Ureter (tissue), 1 donor: ENCODE data around the gene FOXP4. TPM values are rescaled to one million over a fixed set of nuclear protein-coding genes. Genes with fewer than 3 reads are reported as not detected.

Source experiments
- DNase-seq: peaks from one replicate; pipeline ENCODE4 v3.0.0-alpha.2; 2020; ENCODE audit warnings: low spot score
- total RNA-seq: library from RNA; stranded (reverse); gene quantifications from one replicate; pipeline ENCODE4 v1.2.4, GENCODE V29; 2023
- donor health status: DM: yes; HTN: yes; CAD: no.

Gene FOXP4
- total RNA-seq, 1 donor from 2014 or later: 25.1 TPM

- no peak for DNase-seq
Measured at GRCh38 chr6:41546866-41547798, 951 bp downstream of the FOXP4 start.

DNA sequence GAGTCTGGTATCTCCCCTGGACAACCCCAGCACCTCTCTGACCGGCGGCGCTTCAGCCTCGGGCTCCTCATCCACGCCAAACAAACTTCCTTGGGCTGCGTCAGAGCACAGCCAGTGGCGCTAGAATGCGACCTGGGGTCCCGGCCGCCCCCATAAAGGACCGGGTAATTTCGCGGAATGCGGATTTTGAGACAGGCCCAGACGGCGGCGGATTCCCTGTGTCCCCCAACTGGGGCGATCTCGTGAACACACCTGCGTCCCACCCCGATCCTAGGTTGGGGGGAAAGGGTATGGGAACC, 1.6 kb downstream of the FOXP4 start:
- DNase-seq: no peak

DNA sequence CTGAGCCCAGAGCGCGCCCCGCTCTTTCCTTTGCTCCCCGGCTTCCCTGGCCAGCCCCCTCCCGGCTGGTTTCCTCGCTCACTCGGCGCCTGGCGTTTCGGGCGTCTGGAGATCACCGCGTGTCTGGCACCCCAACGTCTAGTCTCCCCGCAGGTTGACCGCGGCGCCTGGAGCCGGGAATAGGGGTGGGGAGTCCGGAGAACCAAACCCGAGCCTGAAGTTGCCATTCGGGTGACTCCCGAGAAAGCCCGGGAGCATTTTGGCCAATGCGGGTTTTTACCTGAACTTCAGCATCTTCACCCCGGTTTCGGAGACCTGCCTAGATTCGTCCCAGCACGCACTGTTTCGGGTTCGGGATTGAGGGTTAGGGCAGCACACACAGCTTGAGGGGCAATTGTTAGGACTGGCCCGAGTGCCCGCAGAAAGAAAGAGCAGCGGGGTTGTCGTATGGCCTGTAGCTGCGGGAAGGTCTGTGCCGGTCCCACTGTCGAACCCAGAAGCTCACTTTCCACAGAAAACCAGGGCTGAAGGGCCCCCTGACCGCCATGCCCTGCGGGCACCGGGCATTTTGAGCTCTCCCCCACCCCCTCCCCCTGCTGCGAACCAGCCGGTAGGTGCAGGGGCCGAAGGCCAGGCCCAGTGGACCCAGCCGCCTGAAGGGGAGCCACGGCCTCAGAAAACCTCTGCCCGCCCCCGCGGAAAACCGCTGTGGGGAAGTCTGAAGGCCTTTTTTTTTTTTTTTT, 2.1 kb downstream of the FOXP4 start:
- DNase-seq: no peak

DNA sequence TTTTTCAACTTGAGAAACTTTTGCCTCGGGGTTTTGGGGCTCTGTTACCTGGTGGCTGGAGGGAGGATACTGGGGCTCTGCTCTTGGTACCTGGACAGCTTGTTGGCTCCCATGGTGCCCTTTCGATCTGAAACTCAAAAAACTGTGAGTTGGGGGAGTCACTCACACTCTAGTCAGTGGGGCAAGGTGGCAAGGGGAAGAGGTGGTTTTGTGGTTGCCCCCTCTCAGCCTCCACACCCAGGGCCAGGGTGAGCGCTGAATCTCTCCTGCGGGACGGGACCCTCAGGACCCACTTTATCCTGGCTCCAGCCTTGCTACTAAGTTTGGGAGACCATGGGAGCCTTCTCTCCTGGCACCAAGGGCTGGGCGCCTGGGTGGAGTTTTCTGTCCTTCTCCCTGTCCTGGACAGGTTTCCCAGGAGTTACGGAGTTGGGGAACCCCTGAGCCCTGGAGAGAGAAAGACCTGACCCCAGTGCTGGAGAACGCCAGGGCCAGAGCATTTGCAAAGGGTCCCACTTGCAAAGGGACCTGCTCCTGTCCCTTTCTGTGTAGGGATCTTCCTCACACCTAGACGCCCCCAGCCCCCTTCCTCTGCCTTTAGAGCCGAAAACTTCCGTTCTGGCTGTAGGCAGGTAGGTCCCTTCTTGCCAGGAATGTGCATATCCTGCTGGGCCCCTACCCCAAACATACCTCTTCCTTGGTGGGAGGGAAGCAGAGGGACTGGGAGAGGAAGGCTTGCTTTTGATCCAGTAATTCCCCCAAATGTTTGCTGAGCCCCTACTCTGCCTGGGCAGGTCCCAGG, 2.9 kb downstream of the FOXP4 start:
- DNase-seq: no peak

DNA sequence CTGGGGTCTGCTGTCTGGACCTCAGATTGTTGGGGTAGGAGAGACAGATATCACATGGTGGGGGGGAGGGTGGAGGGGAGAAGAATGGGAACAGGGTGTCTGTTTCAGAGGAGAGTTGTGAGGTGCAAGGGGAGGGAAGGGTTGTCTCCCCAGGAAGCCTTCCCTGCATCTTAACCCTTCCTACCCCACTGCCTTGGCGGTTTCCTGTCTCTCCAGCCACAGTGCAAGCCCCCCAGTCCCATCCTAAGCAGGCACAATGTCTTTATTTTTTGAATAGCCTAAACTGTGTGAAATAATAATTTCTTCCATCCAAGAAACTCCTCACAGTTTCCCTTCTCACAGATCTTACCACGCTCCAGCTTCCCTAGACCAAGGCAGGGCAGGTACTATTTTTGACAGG, 3.5 kb downstream of the FOXP4 start:
- no peak for DNase-seq

- DNase-seq: no peak
Measured at GRCh38 chr6:41551086-41551700, 5.0 kb downstream of the FOXP4 start.

DNA sequence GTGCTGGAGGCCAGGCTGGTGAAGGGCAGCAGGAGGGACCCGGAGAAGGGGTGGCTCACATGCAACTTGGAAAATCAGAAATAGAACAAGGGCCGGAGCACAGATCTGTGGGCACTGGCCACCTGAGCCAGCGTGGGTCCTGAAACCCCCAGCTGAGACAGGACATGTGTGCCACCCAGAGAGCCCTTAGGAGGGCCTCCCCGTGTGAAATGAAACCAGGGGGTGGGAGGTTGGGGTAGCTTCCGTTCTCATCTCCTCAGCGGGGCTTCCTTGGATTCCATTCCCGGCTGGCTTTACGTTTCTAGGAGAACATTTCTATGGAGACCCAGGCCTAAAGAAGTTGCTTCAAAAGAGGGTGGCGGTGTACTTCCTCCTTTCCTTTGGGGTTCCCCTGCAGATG, 5.7 kb downstream of the FOXP4 start:
- no peak for DNase-seq

DNA sequence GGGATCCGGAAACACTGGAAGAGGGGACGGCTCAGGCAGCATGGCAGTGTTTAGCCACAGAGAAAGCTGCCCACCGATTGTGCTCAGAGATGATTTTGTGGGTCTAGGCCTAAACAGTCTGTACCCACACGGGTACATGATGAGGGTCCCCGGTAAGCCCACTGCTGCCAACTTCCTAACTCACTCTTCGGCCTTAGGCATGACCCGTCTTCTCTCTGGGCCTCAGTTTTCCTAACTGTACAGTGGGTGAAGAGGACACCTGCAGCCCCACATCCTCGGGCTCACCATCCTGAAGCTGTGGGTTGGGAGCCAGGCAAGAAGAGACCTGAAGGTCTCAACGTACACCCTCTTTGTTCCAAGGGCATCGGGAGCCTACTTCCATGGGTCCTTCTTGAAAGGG, 6.5 kb downstream of the FOXP4 start:
- DNase-seq: no peak

GRCh38 chr6:41553405-41553999, 7.3 kb downstream of the FOXP4 start:
- DNase-seq: no peak

DNA sequence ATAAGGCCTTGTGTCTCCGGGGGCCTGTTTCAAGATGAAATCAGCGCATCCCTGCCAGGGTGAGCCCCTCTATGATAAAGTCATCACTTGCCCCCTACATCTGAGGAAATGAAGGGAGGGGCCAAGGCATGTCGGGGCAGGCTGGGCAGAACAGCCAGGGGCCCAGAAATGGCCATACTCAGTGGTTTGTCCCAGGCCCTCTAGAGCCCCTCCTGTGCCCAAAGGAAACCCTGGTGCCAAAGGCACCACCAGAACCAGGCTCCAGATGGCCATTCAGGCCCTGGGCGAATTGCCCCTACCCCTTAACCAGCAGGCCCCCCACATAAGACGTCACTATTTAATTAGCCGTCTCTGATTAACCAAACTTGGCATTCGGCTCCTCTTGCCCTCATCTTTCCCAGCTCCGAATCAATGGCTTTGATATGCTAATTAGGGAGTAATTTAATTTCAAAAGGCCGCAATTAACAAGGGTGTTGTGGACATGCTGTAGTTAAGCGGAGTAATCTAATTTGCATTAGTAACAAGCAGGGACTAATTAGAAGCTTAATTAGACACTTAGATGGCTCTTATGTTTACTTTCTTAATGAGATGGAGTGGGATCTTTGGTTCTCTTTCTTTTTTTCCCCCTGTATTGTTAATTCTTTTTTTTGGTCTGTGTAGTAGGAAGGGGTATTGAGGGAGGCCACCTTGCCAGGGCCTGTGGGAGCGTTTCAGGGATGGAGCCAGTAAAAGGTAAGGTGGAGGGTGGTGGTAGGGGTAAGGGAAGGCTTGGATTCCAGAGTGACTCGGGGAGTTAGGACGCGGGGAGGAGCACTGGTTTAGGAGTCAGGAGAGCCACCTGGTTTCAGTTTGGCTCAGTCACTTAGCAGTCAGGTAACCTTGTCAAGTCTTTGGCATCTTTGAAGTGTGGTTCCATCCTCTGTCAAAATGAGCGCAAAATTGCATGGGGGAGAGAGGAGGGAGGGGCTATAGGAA, 9.4 kb downstream of the FOXP4 start:
- DNase-seq: no peak

DNA sequence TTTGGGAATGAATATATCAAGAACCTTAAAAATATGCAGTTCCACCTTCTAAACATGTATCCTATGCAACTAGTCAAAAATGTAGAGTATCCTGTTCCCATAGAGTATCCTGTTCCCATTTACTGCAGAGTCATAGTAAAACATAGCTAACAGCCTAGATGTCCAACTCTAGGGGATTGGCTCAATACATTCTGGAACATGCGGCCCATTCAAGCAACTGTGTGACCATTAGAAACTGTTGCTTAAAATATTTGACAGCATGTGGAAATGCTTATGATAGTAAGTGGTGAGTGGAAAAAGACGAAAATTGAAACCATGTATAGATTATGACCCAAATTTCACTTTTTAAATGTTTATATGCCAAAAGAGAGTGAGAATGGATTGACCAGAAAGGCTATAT, 11.2 kb downstream of the FOXP4 start:
- no peak for DNase-seq

- DNase-seq: no peak
Measured at GRCh38 chr6:41558033-41558807, 12.0 kb downstream of the FOXP4 start.

DNA sequence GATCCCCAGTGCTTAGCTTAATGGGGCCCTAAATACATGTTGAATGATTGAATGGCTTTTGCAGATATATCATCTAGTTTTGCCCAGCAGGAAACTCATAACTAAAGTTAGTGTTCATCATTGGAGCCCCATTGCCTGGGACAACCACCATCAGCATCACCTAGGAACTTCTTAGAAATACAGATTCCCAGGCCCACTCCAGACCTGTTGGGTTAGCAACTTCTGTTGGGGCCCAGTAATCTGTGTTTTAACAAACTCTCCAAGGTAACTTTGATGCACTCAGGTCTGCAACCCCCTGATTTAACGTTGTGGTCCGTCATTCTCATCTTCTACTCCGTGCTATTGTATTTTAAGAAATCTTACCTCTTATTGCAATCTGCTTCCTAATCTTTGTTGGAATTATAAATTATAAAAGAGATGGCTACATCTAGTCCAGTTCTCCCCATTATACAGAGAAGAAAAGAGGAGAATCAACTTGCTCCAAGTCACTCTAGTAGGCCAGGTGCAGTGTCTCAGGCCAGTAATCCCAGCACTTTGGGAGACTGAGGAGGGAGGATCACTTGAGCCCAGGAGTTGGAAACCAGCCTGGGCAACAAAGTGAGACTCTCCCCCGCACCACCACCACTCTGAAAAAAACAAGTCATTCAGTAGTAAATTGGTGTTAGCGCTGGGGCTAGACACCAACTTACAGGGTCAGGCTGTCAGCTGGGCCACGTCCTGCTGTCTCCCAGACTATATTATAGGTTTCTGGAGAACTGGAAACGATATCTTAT, 13.7 kb downstream of the FOXP4 start:
- DNase-seq: no peak

DNA sequence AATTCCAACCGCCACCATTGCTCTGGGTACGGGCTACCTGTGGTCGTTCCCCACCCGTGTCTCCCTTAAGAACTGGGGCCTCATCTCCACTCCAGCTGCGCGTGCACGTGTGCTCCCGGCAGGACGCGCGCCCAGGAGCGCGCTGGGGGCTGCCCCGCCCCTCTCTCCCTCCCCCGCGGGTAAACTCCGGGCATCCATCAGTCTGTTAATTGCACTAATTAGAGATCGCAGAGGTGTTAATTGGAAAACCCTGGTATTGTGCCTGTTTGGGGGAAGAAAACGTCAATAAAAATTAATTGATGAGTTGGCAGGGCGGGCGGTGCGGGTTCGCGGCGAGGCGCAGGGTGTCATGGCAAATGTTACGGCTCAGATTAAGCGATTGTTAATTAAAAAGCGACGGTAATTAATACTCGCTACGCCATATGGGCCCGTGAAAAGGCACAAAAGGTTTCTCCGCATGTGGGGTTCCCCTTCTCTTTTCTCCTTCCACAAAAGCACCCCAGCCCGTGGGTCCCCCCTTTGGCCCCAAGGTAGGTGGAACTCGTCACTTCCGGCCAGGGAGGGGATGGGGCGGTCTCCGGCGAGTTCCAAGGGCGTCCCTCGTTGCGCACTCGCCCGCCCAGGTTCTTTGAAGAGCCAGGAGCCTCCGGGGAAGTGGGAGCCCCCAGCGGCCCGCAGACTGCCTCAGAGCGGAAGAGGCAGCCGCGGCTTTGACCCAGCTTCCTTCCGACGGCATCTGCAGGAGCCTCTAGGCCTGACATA, 14.4 kb downstream of the FOXP4 start:
- peak; percentile 67 for DNase-seq

- DNase-seq: no peak
Measured at GRCh38 chr6:41561416-41561815, 15.2 kb downstream of the FOXP4 start.

GRCh38 chr6:41561931-41562911, 16.0 kb downstream of the FOXP4 start:
- DNase-seq: no peak
